Osteoblast (primary cell): ENCODE data around the gene TTLL13. TPM values are rescaled to one million over a fixed set of nuclear protein-coding genes. Genes with fewer than 3 reads are reported as not detected.

Source experiments
- DNase-seq: peaks from one replicate; pipeline ENCODE4 v3.0.0; 2011; ENCODE audit warnings: low spot score, mixed read lengths; ENCODE audit not compliant: insufficient read length; ENCODE audit errors: missing footprints
- H2AFZ ChIP-seq: 2 replicates; pipeline ENCODE4 v1.6.0; 2011; ENCODE audit warnings: mild to moderate bottlenecking, low read length
- H3K27ac ChIP-seq: 2 replicates; pipeline ENCODE4 v1.5.1; 2011; ENCODE audit warnings: mild to moderate bottlenecking, low read depth, low read length, moderate library complexity
- H3K27me3 ChIP-seq: 2 replicates; pipeline ENCODE4 v1.6.0; 2012; ENCODE audit warnings: mild to moderate bottlenecking, control low read depth, inconsistent platforms, low read length, moderate library complexity; ENCODE audit not compliant: insufficient read depth
- H3K36me3 ChIP-seq: 2 replicates; pipeline ENCODE4 v1.5.1; 2011; ENCODE audit warnings: mild to moderate bottlenecking, low read length, control low read depth, moderate library complexity; ENCODE audit not compliant: insufficient read depth
- H3K4me1 ChIP-seq: 2 replicates; pipeline ENCODE4 v1.5.1; 2011; ENCODE audit warnings: mild to moderate bottlenecking, low read length, control low read depth, moderate library complexity; ENCODE audit not compliant: insufficient read depth
- H3K4me2 ChIP-seq: 2 replicates; pipeline ENCODE4 v1.6.0; 2011; ENCODE audit warnings: mild to moderate bottlenecking, low read length; ENCODE audit not compliant: insufficient read depth
- H3K4me3 ChIP-seq: fragments of 200-600 bp; sonication (generic); 3 replicates; pipeline ENCODE4 v1.5.1; 2012; ENCODE audit warnings: mild to moderate bottlenecking, low read length, inconsistent platforms; ENCODE audit not compliant: insufficient read depth
- H3K79me2 ChIP-seq: 2 replicates; pipeline ENCODE4 v1.6.0; 2012; ENCODE audit warnings: mild to moderate bottlenecking, low read length, control low read depth, inconsistent platforms; ENCODE audit not compliant: insufficient read depth
- H3K9me3 ChIP-seq: 2 replicates; pipeline ENCODE4 v1.5.1; 2011; ENCODE audit warnings: low read depth, low read length, control low read depth
- H4K20me1 ChIP-seq: 2 replicates; pipeline ENCODE4 v1.6.0; 2012; ENCODE audit warnings: mild to moderate bottlenecking, low read length, control low read depth; ENCODE audit not compliant: insufficient read depth
- total RNA-seq: library from RNA; depleted of rRNA; stranded (reverse); fragments of >200 nt; gene quantifications from 2 replicates; pipeline ENCODE4 v1.2.3, GENCODE V29; 2012
- TF ChIP-seq, protein P1 (sequence below): IDR thresholded peaks from 2 replicates; pipeline ENCODE4 v1.5.1; 2011; ENCODE audit warnings: mild to moderate bottlenecking, low read depth, low read length, moderate library complexity; ENCODE audit errors: extremely low read depth

TTLL13 gene
- total RNA-seq, 1 donor, result under 0.01 TPM

DNA sequence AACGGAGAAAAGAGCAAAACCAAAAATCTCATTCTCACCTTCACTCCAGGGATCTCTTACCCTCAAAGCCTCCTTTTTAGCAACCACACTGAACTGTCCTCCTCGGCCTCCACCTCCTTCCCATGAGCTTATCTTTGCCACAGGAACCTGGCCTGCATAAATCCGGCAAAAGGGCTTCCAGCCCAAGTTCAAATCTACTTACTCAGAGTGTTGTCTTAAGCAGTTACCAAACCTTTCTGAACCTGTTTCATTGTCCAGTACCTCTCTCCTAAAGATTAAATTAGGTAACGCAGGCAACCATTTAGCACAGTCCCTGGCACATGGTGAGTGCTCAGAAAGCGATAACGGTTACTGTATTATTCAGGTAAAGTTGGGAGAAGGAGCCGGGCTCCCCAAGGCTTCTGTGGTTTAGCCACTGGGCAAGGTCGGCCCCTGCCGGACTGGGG, 16.4 kb upstream of the TTLL13 start:
- Histone ChIP-seq H3K4me1 (peaks cover 18% of the 10 kb centered on the region), H4K20me1 (peaks cover 17% of the 10 kb centered on the region), H3K4me2 (peak overlapping the region; percentile 89), H3K9me3 (no peaks in the 10 kb centered on the region), H2AFZ (peak overlapping the region; percentile 11), H3K79me2 (peaks cover 30% of the 10 kb centered on the region), H3K4me3 (peak overlapping the region; percentile 96), H3K36me3 (peaks cover 38% of the 10 kb centered on the region), H3K27me3 (no peaks in the 10 kb centered on the region), H3K27ac (peak overlapping the region; percentile 91)
- TF ChIP-seq, protein P1, sequence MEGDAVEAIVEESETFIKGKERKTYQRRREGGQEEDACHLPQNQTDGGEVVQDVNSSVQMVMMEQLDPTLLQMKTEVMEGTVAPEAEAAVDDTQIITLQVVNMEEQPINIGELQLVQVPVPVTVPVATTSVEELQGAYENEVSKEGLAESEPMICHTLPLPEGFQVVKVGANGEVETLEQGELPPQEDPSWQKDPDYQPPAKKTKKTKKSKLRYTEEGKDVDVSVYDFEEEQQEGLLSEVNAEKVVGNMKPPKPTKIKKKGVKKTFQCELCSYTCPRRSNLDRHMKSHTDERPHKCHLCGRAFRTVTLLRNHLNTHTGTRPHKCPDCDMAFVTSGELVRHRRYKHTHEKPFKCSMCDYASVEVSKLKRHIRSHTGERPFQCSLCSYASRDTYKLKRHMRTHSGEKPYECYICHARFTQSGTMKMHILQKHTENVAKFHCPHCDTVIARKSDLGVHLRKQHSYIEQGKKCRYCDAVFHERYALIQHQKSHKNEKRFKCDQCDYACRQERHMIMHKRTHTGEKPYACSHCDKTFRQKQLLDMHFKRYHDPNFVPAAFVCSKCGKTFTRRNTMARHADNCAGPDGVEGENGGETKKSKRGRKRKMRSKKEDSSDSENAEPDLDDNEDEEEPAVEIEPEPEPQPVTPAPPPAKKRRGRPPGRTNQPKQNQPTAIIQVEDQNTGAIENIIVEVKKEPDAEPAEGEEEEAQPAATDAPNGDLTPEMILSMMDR, result peak; percentile 45
- peak; percentile 92 for DNase-seq

DNA sequence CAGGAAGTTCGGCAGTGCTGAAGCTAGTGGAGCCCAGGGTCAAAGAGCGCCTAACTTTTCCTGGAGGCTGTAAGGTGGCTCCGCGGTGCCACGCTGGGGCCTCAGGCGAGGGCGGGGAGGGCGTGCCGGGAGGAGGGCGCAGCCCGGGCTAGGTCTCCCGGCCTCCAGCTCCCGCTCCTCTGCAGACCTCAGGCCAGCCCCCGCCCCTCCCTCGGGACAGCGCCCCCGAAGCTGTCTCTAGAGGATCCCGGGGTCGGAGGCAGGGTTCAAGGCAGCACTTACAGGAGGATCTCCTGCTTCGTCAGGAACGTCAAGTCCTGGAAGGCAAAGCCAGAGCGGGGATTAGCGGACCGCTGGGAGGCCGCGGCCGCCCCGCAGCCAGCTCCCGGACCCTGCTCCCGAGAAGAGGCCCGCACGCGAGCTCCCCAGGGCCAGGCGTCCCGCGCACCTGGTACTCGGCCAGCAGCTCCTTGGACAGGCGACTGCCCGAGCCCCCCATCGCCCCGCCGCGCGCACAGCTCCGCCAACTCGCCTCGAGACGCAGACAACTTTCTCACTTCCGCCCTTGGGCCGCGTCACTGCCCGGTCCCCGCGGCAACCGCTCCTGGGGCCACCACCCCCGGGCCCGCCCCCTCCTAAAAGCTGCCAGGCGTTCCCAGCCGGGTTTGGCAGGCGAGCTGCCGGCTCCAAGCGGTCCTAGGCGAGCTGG, 15.8 kb upstream of the TTLL13 start, which contains the start of gene CIB1:
TSS of gene CIB1 (minus strand) at position 555 of the 709 bp plus-strand sequence. CDS start at position 499, 56 bp downstream.
- peaks cover 18% of the 10 kb centered on the region for H3K4me1 ChIP-seq
- H2AFZ ChIP-seq, result peak within 1 kb of the TSS; percentile 96
- peak within 1 kb of the TSS; percentile 91 for H3K27ac ChIP-seq
- peaks cover 17% of the 10 kb centered on the region for H4K20me1 ChIP-seq
- H3K27me3 ChIP-seq, result no peaks in the 10 kb centered on the region
- peaks cover 30% of the 10 kb centered on the region for H3K79me2 ChIP-seq
- H3K36me3 ChIP-seq, result peaks cover 43% of the 10 kb centered on the region
- TF ChIP-seq, protein P1, result no peak
- no peaks in the 10 kb centered on the region for H3K9me3 ChIP-seq
- H3K4me3 ChIP-seq, result peak within 1 kb of the TSS; percentile 96
- H3K4me2 ChIP-seq, result peak within 1 kb of the TSS; percentile 99
- DNase-seq, result peak; percentile 99

DNA sequence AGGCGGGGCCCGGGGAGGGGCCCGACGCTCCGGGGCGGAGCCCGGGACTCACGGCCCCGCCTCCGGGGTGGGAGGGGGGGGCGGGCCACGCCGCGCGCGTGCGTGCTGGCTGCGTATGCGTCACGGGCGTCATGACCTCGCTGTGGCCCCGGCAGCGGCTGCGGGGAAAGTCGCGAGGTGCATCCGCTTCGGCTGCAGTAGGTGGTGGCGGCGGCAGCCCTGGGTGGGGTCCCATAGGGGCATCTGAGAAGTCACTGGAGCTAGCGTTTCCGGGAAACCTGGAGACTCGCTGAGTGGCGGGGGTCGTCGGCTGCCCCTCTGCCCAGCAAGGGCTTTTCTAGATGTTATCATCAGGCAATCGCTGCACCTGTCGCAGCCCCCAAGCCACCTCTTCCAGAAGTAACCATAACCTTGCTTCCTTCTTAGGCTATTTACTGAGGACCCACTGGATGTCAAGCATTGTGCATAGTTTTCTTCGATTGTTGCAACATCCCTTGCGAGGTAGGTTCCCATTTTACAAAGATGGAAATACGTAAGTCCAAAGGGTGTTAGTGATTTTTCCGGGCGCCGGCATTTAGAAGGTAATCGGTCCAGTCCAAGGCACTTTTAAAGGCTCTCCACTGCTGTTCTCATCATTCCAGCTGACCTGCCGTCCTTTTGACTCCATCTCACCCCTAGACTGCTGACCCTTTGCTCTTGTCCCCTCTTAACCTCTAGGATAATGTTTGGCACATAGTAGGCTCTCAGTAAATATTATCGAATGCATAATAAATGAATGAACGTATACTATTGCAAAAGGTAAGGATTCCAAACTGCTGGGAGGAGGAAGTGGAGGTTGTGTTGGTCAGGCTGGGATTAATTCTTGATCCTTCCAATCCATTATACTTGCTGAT, 15.0 kb upstream of the TTLL13 start, which contains the start of gene GDPGP1:
TSS of gene GDPGP1 (plus strand) at position 114 of the 893 bp plus-strand sequence. CDS start 6,700 bp downstream, outside the sequence.
- DNase-seq, result peak; percentile 52
- peaks cover 17% of the 10 kb centered on the region for H4K20me1 ChIP-seq
- peak within 1 kb of the TSS; percentile 91 for H3K27ac ChIP-seq
- TF ChIP-seq, protein P1, result no peak
- no peaks in the 10 kb centered on the region for H3K27me3 ChIP-seq
- H3K4me1 ChIP-seq, result peaks cover 18% of the 10 kb centered on the region
- H2AFZ ChIP-seq, result peak within 1 kb of the TSS; percentile 96
- H3K79me2 ChIP-seq, result peaks cover 30% of the 10 kb centered on the region
- H3K9me3 ChIP-seq, result no peaks in the 10 kb centered on the region
- H3K4me3 ChIP-seq, result peak within 1 kb of the TSS; percentile 96
- H3K36me3 ChIP-seq, result peaks cover 40% of the 10 kb centered on the region
- peak within 1 kb of the TSS; percentile 99 for H3K4me2 ChIP-seq
